Chondrocyte (in vitro differentiated cells): ENCODE measurements around the gene SHD. TPM values are rescaled to one million over a fixed set of nuclear protein-coding genes. Genes with fewer than 3 reads are reported as not detected.
"Not testable (repeated sequence)": the region's sequence is repeated elsewhere in the genome, so short reads cannot be mapped to it uniquely, and the experiment has no call there.

Experiments
- DNase-seq: peaks from one replicate; pipeline ENCODE4 v3.0.0; 2021; ENCODE audit warnings: mixed read lengths, low spot score
- H3K27ac Mint-ChIP-seq: one replicate; pipeline ENCODE4 v1.8.0; 2021; ENCODE audit warnings: mild to moderate bottlenecking, moderate library complexity, mixed read lengths; ENCODE audit not compliant: unreplicated experiment
- H3K27me3 Mint-ChIP-seq: 2 replicates; pipeline ENCODE4 v1.8.0; 2021; ENCODE audit warnings: low read depth, mixed read lengths
- H3K36me3 Mint-ChIP-seq: 2 replicates; pipeline ENCODE4 v1.8.0; 2021; ENCODE audit warnings: low read depth, mixed read lengths
- H3K4me1 Mint-ChIP-seq: 2 replicates; pipeline ENCODE4 v1.8.0; 2021; ENCODE audit warnings: low read depth, mild to moderate bottlenecking, mixed read lengths
- H3K4me3 Mint-ChIP-seq: one replicate; pipeline ENCODE4 v1.8.0; 2021; ENCODE audit warnings: mild to moderate bottlenecking, moderate library complexity, mixed read lengths; ENCODE audit not compliant: unreplicated experiment
- H3K9me3 Mint-ChIP-seq: 2 replicates; pipeline ENCODE4 v1.8.0; 2021; ENCODE audit warnings: low read depth, mixed read lengths
- total RNA-seq: library from RNA; stranded (reverse); gene quantifications from 3 replicates; pipeline ENCODE4 v1.2.1, GENCODE V29; 2021
- TF ChIP-seq, protein P1 (sequence below): fragments of 200-600 bp; sonication (generic); IDR thresholded peaks from 2 replicates; pipeline ENCODE4 v1.5.0; 2021; ENCODE audit warnings: antibody characterized with exemption, mild to moderate bottlenecking, moderate library complexity

Gene SHD
- total RNA-seq, 1 donor from 2014 or later = not detected

- TF ChIP-seq, protein P1, sequence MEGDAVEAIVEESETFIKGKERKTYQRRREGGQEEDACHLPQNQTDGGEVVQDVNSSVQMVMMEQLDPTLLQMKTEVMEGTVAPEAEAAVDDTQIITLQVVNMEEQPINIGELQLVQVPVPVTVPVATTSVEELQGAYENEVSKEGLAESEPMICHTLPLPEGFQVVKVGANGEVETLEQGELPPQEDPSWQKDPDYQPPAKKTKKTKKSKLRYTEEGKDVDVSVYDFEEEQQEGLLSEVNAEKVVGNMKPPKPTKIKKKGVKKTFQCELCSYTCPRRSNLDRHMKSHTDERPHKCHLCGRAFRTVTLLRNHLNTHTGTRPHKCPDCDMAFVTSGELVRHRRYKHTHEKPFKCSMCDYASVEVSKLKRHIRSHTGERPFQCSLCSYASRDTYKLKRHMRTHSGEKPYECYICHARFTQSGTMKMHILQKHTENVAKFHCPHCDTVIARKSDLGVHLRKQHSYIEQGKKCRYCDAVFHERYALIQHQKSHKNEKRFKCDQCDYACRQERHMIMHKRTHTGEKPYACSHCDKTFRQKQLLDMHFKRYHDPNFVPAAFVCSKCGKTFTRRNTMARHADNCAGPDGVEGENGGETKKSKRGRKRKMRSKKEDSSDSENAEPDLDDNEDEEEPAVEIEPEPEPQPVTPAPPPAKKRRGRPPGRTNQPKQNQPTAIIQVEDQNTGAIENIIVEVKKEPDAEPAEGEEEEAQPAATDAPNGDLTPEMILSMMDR = peak; percentile 27
- no peaks in the 10 kb centered on the region for H3K9me3 Mint-ChIP-seq
- no peaks in the 10 kb centered on the region for H3K27me3 Mint-ChIP-seq
- no peaks in the 10 kb centered on the region for H3K36me3 Mint-ChIP-seq
- peak overlapping the region; percentile 78 for H3K4me3 Mint-ChIP-seq
- no peak for DNase-seq
- peaks cover 18% of the 10 kb centered on the region for H3K4me1 Mint-ChIP-seq
- H3K27ac Mint-ChIP-seq = peak overlapping the region; percentile 24
These were observed 48.8 kb downstream of the SHD start for GRCh38 chr19:4327877-4328242.

DNA sequence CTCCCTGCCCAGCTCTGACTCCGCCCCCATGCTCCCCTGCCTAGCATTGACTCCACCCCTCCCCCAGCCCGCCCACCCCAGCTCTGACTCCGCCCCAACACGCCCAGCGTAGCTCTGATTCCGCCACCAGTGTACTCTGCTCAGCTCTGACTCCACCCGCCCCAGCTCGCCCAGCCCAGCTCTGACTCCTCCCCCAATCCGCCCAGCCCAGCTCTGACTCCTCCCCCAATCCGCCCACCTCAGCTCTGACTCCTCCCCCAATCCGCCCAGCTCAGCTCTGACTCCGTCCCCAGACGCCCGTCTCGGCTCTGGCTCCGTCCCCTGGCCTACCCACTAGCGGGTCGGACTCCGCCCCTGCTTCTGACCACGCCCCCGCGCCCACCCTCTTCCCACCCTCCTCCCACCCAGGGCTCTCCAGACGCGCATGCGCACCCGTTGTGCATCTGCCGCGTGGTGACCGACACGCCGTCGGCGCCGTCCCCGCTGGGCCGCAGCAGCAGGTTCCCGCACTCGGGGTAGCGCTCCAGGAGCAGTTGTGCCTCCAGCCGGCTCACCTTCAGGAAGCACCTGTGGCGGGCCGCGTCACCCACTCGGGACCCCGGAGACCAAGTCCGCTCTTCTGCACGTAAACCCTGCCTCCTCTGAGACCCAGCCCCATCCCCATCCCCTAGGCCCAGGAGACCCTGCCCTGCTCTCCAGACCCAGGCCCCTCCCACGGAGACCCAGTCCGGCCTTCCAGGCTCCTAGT lies 49.4 kb downstream of the SHD start:
- Mint-ChIP-seq H3K27me3 (no peaks in the 10 kb centered on the region), H3K9me3 (no peaks in the 10 kb centered on the region), H3K27ac (peak overlapping the region; percentile 17), H3K4me3 (peak overlapping the region; percentile 78), H3K36me3 (no peaks in the 10 kb centered on the region), H3K4me1 (peaks cover 18% of the 10 kb centered on the region)
- peak; percentile 99 for DNase-seq
- TF ChIP-seq, protein P1 = no peak

DNA sequence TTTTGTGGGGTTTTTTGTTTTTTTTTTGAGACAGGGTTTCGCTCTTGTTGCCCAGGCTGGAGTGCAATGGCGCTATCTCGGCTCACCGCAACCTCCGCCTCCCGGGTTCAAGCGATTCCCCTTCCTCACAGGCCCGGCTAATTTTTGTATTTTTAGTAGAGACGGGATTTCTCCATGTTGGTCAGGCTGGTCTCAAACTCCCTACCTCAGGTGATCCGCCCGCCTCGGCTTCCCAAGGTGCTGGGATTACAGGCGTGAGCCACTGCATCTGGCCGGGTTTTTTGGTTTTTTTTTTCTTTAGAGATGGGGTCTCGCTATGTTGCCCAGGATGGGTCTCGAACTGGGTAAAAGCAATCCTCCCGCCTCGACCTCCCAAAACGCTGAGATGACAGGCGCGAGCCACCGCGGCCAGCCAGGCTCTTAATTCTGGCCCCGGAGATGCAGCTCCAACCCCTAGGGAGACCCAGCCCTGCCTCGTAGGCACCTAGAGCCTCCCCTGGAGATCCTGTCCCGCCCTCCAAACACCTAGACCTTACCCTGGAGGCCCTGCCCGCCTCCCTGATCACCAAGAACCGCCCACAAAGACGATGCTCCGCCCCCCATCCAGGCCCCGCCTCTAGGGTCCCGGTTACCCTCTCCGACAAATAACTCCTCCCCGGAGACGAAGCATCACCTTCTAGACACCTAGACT lies 50.1 kb downstream of the SHD start:
- not testable (repeated sequence) for H3K27me3 Mint-ChIP-seq, DNase-seq, H3K36me3 Mint-ChIP-seq, H3K9me3 Mint-ChIP-seq
- Mint-ChIP-seq H3K27ac (peak overlapping the region; percentile 17), H3K4me3 (peak overlapping the region; percentile 78), H3K4me1 (peaks cover 18% of the 10 kb centered on the region)

- DNase-seq = no peak
- Mint-ChIP-seq H3K4me1 (peaks cover 18% of the 10 kb centered on the region), H3K9me3 (peaks cover under 1% of the 10 kb centered on the region), H3K36me3 (no peaks in the 10 kb centered on the region), H3K27ac (no peak overlapping the region), H3K27me3 (no peaks in the 10 kb centered on the region), H3K4me3 (peak overlapping the region; percentile 4)
- TF ChIP-seq, protein P1 = no peak
These were observed 50.8 kb downstream of the SHD start for GRCh38 chr19:4329858-4330257.

- DNase-seq = no peak
- TF ChIP-seq, protein P1 = no peak
- H3K27me3 Mint-ChIP-seq = no peaks in the 10 kb centered on the region
- H3K4me1 Mint-ChIP-seq = peaks cover 7% of the 10 kb centered on the region
- H3K36me3 Mint-ChIP-seq = no peaks in the 10 kb centered on the region
- peaks cover 3% of the 10 kb centered on the region for H3K9me3 Mint-ChIP-seq
- H3K27ac Mint-ChIP-seq = no peak overlapping the region
- H3K4me3 Mint-ChIP-seq = no peak overlapping the region
These were observed 56.0 kb downstream of the SHD start for GRCh38 chr19:4334929-4335570.
